Hematopoietic multipotent progenitor cell treated with erythropoietin and hydrocortisone succinate and interleukin-3 and kit ligand, for 4 days (in vitro differentiated cells): ENCODE measurements around the gene ADORA2A.

Experiments used
- DNase-seq: peaks from one replicate; pipeline ENCODE4 v3.0.0-alpha.2; 2015

Gene ADORA2A

GRCh38 chr22:24433828-24434470 is 6.5 kb downstream of the ADORA2A start:
- peak; percentile 72 for DNase-seq

GRCh38 chr22:24434471-24435322 is 7.3 kb downstream of the ADORA2A start:
- peak; percentile 91 for DNase-seq

DNA sequence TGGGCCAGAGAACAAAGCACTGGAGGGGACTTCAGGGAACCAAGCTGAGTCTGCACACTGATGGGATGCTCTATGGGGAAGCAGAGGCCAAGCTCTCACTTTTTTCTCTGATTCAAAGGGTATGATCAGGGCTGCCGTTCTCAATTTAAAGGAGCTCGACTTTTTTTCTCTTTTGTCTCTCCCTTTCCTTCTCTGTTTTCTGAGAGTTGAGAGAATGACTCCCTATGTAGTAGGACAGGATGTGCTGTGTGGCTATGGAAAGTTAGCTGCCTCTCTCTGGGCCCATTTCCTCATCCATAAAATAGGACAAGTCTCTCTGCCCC is 7.9 kb downstream of the ADORA2A start:
- no peak for DNase-seq

GRCh38 chr22:24435861-24436371 is 8.5 kb downstream of the ADORA2A start:
- DNase-seq, result no peak

DNA sequence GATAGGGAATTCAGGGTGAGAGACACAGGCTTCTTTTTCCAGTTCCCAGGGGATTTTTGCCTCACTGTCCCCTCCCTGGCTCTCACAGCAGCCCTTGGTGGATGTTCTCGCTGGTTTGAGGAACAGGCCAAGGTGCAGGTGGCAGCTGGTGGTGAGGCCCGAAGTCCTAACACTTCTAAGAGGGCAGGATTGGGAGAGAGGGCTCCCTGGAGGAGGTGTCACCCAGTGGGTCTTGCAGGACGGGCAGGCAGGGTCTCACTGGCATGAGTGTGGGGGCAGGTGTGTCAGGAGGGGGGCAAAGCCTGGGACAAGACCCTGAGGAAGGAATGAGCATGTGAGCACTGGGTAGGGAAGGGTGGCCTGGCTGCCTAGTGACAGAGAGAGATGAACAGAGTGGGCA is 9.2 kb downstream of the ADORA2A start:
- no peak for DNase-seq

- DNase-seq, result no peak
Observed at GRCh38 chr22:24437091-24437490, 9.7 kb downstream of the ADORA2A start.

DNA sequence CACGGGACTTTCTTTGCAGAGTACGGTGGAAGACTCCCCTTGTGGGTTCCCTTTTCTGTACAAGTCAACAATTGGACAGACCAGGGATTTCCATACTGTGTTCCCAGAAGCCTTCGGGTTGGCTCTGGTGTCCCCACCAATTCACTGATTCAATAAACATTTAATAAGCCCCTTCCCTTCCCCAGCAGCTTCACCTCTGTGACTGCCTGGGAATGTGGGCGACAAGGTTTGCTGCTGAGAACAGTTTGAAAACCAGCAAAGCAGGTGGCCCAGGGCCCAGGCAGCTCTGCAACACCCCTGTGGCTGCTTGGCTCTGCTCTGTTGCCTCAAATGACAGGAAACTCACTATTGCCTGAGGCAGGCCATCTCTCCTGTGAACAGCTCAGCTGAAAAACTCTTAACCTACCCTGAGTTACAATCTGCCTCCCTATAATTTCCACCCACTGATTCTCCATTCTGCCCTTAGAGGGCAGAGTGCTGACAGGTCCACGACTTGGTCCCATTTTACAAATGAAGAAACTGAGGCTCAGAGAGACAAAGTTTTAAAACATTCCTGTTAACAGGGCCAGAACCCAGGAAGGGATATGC is 10.4 kb downstream of the ADORA2A start:
- DNase-seq, result no peak

GRCh38 chr22:24440270-24440717 is 12.9 kb downstream of the ADORA2A start:
- DNase-seq, result no peak

GRCh38 chr22:24440718-24441405 is 13.5 kb downstream of the ADORA2A start:
- no peak for DNase-seq

- no peak for DNase-seq
Observed at GRCh38 chr22:24441406-24442351, 14.3 kb downstream of the ADORA2A start.

- DNase-seq, result no peak
Observed at GRCh38 chr22:24442352-24442744, 14.9 kb downstream of the ADORA2A start.

DNA sequence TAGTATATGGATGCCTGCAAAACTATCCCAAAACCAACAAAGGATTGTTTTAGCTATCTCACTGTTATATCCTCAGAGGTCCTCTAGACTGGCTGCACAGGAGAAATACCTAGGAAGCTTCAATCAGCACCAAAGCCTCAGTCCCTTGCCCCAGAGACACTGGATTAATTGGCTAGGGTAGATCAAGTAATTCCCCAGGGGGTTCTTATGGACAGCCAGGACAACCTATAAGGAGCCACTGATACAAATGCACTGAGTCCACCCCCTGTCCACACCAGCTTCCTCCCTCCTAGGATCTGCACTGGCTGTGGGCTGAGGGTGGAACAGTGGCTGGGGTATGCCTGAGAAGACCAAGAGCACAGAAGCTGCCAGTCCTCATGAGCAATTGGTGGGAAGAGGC is 16.3 kb downstream of the ADORA2A start:
- no peak for DNase-seq

GRCh38 chr22:24444251-24444650 is 16.9 kb downstream of the ADORA2A start:
- no peak for DNase-seq

DNA sequence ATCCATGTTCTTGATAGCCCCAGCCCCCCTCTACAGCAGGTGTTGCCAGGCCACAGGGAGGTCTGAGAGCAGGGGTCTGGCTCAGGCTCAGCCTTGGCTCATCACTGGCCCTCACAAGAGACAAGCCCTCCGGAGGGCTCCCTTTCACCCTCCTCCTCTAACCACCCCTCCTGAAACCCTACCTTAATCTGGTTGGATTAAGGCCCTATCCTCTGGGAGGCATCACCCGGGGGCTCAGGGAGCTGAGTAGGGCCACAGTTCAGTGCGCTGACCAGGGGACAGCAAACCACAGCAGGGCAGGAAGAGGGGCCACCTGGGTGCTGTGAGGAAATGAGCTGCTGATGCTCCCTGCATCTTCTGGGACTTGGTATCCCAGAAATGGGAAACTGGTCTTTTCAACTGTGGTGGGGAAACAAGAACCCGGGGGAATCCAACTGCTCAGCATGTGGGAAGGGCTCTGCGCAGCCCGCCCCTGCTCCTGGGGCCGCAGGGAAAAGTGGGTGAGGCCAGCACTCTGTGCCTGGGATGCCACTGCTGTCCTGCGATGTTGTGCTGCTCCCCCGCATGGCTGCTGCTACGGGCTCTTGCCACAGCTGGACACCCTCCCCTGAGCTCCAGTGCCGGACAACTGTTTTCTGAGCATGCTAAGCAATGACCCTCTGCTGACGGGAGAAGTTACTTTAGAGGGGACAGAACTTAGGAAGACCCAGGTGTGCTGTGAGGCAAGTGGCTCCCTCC is 17.5 kb downstream of the ADORA2A start:
- no peak for DNase-seq

DNA sequence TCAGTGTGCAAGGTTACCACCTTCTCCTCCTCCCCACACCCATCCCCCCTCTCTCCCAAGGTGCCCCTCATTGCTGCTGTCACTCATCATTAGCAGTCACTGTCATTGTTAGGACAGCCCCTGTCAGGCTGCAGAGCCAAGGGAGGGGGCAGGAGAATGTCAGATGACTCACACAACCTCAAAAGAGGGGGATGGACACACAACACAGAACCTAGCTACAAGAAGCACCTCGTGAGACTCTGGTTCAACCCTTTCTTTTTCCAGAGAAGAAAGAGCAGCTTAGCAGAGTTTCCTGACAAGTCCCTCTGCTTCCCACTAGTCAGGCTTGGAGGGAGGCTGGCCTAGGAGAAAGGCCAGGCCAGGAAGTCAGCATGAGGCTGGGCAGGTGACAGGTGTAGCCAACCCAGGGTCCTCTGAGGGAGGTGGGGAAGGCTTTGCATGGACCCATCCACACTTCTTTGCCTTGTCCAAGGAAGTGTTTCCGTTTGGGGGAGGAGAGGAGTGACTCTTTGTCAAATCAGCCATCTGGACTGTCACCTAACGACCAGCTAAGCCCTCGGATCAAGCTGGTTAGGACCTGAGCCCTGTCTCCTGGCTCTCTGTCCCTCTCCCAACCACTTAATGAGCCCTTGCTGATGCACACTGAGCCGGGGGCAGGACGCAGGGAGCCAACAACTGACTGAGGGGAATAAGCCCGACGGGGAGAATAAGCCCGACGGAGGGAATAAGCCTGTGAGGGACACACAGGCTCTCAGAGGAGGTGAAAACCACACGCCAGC is 18.3 kb downstream of the ADORA2A start:
- DNase-seq, result no peak

GRCh38 chr22:24446260-24446611 is 18.8 kb downstream of the ADORA2A start:
- no peak for DNase-seq

DNA sequence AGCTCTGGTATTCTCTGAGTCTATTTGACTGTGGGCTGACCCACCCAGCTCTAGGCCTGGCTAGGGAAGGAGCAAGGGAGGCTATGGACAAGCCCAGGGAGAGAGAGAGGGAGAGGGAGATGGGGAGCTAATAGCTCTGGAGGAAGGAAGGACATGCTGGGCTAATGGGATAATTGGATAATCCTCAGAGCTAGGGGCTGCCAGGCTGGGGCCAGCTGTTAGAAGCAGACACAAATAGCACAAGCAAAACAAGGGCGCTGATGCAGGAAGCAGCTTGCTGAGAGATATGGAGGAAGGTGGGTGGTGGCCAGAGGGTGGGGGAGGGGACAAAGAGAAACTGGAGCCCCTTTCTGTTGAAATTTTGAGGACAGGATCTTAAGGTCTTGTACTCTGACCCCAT is 23.2 kb downstream of the ADORA2A start:
- DNase-seq, result peak; percentile 77

GRCh38 chr22:24451162-24451561 is 23.8 kb downstream of the ADORA2A start:
- DNase-seq, result no peak

DNA sequence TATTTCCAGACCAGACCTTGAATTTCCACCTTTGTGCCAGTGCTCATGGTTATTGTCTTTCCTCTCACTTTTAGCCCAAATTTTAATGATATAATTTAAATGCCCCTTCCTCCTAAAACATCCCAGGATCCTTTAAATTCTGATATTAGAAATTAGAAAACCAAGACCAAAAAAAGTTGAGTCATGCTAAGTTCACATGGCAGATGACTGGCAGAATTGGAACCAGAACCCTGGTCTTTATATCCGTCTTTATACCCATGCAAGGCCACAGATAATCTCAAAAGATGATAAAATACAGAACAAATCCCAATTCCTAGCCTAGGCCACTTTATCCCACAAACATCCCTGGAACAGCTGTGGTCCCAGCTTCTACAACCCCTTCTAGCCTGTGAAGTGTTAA is 26.5 kb downstream of the ADORA2A start:
- no peak for DNase-seq

- DNase-seq, result no peak
Observed at GRCh38 chr22:24455039-24455438, 27.6 kb downstream of the ADORA2A start.
